HG03354 (cell line): ENCODE measurements around the gene ATE1.

Experiments used
- ATAC-seq: cut with Tn5 transposase; IDR thresholded peaks from one replicate; pipeline ENCODE4 v1.9.1; 2021; ENCODE audit warnings: mild to moderate bottlenecking; ENCODE audit not compliant: unreplicated experiment, poor library complexity, severe bottlenecking

ATE1 gene

DNA sequence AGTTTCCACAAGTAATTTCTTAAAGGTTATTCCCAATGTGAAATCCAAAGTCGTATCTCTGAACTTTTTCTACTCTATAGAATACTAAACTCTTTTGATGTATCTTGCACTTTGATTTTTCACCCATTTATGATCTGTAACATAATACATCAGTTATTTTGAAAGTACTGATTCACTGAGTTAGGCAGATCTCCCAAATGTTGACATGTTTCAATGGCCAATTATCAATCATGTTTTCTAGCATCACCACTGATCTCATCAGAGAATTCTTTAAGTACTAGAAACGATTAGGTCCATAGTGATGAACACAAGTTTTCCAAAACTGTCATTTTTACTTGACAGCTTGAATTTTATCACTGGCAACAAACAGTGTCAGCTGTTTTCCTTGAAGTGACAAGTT lies 119.0 kb downstream of the ATE1 start:
- ATAC-seq, result no peak

DNA sequence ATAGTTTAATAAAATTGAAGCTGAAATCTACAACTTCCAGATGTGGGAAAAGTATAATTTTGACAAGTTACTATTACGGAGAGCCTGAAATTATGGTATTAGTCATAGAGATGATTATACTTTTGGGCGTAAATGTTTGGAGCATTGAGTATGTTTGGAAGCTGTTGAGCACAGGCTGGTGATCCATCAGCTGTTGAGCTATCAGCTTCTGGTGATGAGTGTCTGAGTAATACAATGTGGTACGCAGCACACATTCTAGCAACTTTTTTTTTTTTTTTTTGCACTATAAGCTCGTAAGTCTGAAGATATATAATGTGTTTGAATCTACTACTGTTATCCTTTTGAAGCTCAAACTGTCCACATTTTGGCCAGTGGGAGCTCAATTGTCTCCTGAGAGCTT lies 123.4 kb downstream of the ATE1 start:
- no peak for ATAC-seq

DNA sequence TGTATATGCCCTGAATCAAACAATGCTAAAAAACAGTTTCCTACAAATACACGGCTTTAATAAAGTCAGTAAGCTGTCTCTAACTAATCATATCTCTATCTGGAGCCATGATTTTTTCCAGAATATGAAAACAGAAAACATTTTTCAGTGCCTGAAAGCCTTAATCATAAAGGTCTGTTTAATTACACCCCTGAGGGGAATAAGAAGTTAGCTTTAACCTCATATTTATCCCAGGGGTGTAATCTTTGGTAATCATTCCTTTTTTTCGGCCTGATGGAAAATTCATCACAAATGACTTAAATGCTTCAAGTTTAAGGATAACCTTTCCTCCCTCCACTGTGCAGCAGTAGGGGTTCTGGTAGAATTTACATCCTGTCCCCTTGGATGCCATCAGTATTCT lies 124.2 kb downstream of the ATE1 start:
- no peak for ATAC-seq

DNA sequence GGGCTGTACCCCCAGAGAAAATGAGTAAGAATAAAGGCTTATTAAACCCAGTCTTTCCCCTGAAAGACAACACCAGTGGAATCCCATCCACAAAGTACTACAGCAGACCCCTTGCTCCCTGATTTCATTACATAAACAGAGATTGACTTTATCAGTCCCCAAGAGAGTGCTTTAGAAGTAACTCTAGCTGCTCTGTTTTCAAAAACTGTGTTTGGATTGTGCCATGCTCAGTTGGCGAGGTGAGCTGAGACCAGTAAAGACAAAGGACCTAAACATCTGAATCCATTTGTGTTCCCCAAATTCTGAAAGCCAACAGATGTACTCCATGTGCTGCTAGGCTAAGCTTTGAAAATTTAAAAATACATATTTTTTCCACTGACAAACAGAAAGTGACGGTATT lies 127.0 kb downstream of the ATE1 start:
- no peak for ATAC-seq

DNA sequence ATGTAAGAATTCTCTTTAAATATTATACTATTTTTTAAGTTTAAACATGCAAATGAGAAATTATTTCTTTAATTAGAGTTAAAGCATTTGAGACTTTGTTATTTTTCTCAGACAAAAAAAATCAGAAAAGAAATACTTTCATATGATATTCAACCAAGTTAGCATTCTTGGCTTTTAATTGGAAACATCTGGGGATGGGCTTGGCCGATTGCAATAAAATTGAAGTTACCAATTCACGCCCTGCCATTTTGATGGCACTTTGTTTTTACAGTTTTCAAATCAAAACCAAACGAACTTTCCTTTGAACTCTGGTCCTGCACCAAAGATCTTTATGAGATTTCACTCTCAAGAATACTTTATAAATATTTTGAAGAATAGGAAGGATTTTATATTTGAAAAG lies 127.7 kb downstream of the ATE1 start:
- no peak for ATAC-seq

DNA sequence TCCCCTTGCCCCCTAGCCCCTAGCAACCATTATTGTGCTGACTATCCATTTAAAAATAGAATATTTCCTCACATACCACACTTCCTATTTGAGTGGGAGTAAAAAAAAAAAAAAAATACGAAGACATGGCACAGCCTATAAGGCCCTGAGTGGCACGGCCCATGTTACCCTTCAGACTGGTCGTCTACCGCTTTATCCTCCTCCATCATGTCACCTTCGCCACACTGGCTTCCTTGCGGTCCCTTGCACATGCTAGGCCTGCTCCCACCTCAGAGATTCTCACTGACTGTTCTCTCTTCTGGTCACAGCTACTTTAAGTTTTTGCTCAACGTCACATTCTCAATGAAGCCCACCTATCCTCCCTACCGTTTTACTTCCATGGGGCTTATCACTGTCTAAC lies 130.3 kb downstream of the ATE1 start:
- no peak for ATAC-seq

DNA sequence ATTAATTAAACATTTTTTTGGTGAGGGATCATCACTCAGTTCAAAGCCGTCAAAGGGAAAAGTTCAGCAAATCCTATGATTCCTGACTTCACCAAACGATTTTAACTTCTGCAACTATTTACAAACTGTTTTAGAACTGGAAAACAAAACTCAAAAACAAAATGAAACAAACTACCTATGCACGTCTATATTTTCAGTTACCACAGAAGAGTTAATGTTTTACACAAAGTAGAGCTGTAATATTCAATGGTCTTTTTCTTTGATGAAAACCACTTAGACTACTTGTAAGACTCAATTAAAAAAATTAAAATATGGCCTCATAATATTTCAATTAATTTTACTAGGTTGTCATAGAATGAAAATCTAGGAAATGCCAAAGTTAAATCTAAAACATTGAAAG lies 131.5 kb downstream of the ATE1 start:
- peak; percentile 90 for ATAC-seq

DNA sequence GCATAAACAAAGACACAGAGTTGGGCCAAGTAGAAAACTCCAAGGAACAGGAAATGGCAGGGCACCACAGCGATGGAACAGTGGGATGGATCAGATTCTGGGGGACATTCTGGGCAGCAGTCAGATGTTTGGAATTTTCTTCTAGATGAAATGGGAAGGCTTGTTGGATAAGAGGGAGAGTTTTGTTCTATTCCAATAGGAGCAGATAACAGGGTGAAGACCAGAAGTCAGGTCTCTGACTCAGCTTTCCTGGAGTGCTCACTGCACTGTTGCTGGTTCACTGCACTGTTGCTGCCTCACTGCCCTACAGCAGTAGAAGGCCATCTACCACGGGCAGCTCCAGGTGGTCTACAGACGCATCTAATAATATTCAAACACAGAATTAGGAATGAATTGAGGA lies 135.6 kb downstream of the ATE1 start:
- no peak for ATAC-seq

DNA sequence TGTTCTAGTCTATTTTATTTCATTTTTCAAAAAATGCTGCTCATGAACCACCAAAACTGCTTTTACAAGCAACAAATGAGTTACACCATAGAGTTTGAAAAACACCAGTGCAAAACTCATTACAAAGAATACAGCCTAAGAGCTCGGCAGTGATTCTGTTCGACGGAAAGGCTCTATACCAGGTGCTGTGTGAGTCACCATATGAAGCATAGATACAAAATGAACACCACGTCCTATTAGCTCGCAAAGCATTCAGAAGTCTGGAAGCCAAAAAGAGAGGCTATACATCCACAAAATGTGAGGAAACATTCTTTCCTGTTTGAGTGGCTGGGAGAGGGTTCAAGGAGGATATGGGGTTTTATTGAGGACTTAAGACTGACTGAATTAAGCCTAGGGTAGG lies 136.1 kb downstream of the ATE1 start:
- no peak for ATAC-seq

DNA sequence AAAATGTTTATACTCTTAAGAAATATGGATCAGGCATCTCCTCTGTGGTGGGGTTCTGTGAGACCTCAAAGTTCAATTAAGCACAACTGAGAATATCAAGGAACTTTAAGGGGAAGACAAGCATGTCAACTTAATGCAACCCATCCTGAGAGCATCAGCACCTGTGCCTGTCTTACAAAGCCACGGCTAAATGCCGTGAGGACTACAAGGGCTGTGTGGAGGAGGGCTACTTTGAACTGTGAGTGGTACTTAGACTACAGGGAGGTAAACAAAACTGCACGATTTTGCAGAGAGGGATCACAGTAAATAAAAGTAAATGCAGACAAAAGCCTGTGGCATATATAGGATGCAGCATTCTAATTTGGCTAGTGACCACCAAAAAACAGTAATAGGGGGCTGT lies 139.1 kb downstream of the ATE1 start:
- ATAC-seq, result no peak

DNA sequence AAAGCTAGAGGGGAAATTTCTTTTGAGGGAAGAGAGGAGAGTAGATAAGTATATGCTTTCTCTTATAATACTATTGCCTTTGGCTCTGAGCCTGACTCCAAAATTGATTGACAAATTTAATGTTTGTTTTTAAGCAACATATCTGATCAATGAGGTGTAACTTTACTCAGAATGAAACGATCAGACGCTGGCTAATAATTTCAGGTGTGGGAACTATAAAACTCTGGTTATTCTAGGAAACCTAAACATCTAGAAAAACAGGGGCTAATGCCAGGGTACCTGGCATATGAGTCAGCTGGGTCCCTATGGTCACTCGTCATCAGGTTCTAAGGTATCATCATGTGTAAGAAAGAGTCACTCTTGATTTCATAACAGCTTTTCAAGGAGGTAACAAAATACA lies 139.7 kb downstream of the ATE1 start:
- ATAC-seq, result no peak

DNA sequence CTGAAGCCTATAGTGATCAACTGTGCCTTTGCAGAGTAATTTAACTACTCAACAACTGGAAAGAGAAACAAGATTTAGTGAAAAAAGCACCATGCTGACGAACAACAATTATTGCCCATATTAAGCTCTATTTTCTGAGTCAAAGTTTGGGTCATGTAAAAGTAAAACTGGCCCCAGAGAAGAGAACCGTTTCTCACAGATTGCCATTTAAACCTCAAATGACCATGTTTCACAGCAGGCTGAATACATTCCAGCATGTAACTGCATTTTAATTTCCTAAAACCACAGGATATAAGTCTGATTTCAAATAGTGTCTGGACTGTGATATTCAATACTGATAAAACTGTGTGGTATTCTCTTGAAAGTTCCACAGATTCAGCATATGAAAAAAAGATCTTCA lies 140.7 kb downstream of the ATE1 start:
- no peak for ATAC-seq

DNA sequence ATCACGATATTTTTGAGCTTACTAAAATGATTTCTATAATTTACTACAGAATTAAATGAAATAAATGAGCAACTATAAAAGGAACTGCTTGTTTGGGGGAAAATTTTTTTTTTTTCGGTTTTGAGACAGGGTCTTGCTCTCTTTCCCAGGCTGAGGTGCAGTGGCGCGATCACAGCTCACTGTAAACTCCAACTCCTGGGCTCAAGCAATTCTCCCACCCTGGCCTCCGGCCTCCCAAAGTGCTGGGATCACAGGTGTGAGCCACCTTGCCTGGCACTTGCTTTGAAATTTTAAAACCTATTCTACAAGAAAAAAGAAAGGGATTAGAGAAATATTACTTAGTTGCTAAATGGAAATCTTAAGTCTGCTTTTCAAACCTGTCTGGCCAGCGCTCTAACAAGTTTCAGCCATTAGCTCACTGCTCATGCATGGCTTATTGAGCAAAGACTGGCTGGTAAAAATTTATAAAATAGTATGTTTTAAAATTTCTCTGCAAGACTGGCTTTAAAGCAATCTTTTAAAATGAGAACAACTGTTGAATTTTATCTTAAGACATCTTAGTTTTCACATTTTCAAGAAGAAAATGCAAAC lies 144.0 kb downstream of the ATE1 start:
- ATAC-seq, result no peak

DNA sequence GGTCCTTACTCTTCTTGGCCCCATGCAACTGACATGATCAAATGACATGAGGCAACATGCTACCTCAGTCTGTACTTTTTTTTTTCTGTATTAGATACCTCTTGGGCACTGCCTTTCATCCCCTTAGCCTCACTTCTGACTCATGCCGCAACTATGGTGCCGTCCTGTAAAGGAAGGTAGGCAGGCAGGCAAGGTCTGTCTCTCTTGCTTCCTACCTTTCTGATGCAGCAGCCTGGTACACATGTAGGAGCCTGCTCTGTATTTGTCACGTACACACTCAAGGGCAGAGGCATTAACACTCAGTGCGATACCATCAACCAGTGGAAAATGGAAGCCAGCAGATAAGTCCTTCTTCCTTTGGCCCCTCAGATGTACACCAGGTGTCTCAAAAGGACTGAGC lies 146.7 kb downstream of the ATE1 start:
- no peak for ATAC-seq

DNA sequence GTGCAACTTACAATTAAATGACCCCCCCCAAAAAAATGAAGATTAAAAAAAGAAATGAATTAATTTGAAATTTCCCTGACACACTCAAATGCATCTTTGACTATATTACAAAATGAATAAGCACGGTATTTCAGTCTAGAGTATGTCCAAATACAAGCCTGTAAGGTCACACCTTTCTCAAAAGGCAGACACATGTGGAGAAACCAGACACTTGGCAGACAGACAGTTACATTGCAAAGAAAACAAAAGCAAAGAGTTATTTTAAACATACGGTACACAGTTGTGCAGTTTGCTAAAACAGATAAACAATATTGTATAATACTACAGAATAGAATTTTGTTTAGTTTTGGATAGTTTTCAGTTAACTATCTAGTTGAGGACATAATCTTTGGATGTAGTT lies 153.0 kb downstream of the ATE1 start:
- no peak for ATAC-seq

DNA sequence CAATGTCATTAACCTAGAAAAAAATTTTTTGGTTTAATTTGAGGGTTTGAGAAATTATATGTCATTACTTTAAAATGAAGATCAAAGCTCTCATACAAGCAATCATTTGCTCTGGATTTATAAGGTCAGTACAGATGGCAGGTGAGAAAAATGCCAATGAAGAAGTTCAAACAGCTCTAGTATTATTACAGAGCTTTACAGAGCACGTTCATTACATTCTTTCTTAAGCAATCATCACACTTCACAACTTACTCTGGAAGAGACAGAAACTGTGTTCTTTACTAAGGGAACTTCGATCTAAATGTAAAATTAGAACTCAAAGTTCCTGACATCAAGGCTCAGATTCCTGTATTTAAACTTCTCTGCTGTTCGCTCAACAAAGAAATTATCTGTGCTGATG lies 153.4 kb downstream of the ATE1 start:
- no peak for ATAC-seq

DNA sequence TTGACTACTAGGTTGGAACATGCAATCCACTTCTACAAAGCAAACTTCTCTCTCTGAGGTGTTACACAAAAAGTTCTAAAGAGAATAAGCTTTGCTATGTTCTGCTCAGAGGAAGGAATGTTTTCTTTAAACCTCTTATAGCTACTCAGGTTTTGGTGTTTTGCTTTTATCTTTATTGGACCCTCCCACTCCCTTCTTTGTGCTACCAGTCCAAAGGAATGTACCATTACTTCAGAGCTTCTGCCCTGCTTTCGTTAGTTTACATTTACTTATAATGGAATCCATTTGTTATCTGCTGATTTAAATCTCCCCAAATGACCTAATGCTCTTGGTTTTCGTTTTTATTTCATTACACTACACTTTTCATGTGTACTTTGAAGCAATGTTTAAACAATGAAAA lies 154.9 kb downstream of the ATE1 start:
- no peak for ATAC-seq

DNA sequence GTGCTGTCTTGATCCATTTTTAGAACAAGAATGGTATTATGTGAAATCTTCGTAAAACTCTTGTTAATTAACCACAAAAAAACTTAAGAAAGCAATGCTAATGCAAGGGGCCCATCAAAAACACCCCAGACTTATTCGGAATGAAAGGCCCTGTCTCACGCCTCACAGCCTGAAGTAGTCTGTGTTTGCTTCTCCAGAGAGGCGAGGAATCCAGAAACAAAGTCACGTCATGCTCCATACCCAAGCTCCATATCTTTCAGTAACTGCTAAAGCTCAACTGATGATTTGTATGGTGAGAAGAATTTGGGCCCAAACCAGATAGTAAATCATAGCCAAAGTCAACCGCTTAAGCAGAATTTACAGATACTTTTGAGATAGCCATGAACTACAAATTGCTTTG lies 155.4 kb downstream of the ATE1 start:
- ATAC-seq, result no peak

DNA sequence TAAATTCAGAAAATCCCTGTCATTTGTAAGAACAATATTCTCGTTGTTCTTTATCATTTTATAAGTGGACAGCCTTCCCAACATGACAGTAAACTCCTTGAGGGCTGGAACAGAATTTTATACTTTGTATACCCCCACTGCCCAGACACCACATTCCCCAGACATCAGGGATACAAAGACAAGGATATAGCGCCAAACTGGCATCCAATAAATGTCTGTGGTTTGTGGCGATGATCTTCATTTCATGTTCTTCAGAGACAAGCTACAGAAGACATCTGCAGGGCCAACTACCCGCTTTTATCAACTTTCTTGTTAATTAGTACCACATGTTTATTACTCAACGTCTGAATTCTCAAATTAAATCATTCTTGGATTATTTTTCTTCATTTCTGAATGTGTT lies 155.9 kb downstream of the ATE1 start:
- ATAC-seq, result no peak

DNA sequence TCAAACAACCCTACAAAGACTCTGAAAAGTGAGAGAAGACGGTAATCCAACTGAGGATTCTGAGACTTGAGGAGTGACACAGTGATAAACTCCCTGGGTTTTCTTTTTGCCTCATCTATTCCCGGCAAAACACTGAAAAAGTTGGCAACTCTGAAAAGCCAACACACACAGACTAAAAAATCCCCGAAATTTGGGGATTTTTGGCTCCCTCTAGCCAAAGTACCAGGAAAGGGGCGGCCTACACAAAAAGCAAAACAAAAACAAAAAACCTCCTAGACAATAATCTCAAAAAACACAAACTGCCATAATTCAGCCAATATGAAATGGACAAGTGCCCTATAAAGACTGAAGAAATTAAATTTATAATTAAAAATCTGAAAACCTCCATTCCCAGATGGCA lies 161.4 kb downstream of the ATE1 start:
- no peak for ATAC-seq

DNA sequence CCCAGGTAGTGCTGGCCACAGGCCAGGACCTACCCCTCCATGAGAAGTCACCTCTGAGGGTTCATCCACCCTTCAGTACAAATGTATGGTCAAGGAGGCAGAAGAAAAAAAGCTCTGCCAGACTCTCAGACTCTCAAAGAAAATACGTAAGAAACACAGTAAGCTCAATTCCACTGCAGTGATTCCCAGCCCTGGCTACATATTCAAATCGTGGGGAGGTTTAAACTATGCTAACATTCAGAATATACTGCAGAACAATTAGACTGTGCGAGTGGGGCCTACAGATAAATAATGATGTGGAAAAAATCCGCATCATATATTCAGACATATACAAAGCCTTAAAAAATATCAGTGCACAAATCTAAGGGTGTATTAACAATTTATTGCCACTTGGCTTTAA lies 162.6 kb downstream of the ATE1 start:
- no peak for ATAC-seq

DNA sequence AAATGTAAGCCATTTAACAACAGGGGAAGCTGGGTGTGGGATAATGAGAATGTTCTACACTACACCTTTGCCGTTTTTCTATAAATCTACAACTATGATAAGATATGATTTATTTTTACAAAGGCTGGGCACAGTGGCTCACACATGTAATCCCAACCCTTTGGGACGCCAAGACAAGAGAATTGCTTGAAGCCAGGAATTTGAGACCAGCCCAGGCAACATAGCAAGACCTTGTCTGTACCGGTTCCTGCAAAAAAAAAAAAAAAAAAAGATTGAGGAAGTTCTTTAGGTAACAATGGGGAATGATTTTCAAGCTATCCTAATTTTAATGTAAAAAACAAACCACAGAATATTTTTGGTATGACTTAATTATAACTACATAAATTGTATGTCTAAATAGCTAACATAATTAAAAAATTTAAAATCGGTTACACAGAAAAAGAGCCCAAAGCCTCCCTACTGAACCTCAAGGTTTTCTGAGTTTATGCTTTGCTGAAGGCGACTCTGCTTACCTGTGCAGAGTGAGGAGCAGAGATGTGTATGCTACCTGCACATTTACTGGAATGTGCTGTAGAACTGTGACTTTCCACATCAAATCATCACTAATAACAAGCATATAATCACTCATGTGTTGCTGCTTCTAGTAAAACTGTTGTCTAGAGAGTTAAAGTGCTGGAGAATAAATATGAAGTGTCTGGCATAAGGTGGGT lies 163.4 kb downstream of the ATE1 start:
- no peak for ATAC-seq
